Tibial nerve (tissue), 4 donors: ENCODE measurements around the gene GUCY2C.

Source experiments
- EP300 ChIP-seq, 2 donors: sonication (generic); formaldehyde crosslinking; IDR thresholded peaks; one replicate each; pipeline ENCODE4 v1.6.1; 2017; ENCODE audit warnings: antibody characterized with exemption in 2 of 2, mild to moderate bottlenecking in 1 of 2
- POLR2A ChIP-seq, 2 donors: fragments of 450-650 bp; IDR thresholded peaks; one replicate each; pipeline ENCODE4 v1.6.1; 2017; ENCODE audit warnings: antibody characterized with exemption in 2 of 2, mild to moderate bottlenecking in 2 of 2, moderate library complexity in 2 of 2
- TF ChIP-seq, protein P1 (sequence below), 5 experiments: fragments of 200-600 bp in 3 of 5; fragments of 450-650 bp in 2 of 5; sonication (generic) in 3 of 5; IDR thresholded peaks; one replicate each; pipeline ENCODE4 v1.5.1; 2016 to 2019; ENCODE audit warnings: antibody characterized with exemption in 5 of 5, mild to moderate bottlenecking in 3 of 5, moderate library complexity in 2 of 5

GRCh38 chr12:14601692-14602478 lies 94.5 kb downstream of the GUCY2C start:
- TF ChIP-seq, protein P1, sequence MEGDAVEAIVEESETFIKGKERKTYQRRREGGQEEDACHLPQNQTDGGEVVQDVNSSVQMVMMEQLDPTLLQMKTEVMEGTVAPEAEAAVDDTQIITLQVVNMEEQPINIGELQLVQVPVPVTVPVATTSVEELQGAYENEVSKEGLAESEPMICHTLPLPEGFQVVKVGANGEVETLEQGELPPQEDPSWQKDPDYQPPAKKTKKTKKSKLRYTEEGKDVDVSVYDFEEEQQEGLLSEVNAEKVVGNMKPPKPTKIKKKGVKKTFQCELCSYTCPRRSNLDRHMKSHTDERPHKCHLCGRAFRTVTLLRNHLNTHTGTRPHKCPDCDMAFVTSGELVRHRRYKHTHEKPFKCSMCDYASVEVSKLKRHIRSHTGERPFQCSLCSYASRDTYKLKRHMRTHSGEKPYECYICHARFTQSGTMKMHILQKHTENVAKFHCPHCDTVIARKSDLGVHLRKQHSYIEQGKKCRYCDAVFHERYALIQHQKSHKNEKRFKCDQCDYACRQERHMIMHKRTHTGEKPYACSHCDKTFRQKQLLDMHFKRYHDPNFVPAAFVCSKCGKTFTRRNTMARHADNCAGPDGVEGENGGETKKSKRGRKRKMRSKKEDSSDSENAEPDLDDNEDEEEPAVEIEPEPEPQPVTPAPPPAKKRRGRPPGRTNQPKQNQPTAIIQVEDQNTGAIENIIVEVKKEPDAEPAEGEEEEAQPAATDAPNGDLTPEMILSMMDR (IDR thresholded peaks at IDR 0.05) = no peak
- TF ChIP-seq POLR2A (IDR thresholded peaks at IDR 0.05) = no peak
- TF ChIP-seq EP300 (IDR thresholded peaks at IDR 0.05) = no peak
